Sigmoid colon (tissue), 7 donors: ENCODE data around the gene PPM1M. TPM values are rescaled to one million over a fixed set of nuclear protein-coding genes. Genes with fewer than 3 reads are reported as not detected.

Experiments used
- DNase-seq: peaks from one replicate; pipeline ENCODE4 v3.0.0-alpha.2; 2019
- H3K27ac ChIP-seq, 4 donors: fragments of 200-600 bp; sonication (generic); one replicate each; pipeline ENCODE4 v1.5.1; 2016 to 2019; ENCODE audit warnings: mild to moderate bottlenecking in 1 of 4
- H3K27me3 ChIP-seq, 3 donors: fragments of 200-600 bp; sonication (generic); one replicate each; pipeline ENCODE4 v1.5.1; 2019; ENCODE audit warnings: mild to moderate bottlenecking in 1 of 3
- H3K36me3 ChIP-seq, 4 donors: fragments of 200-600 bp; sonication (generic); one replicate each; pipeline ENCODE4 v1.5.1; 2016 to 2019
- H3K4me1 ChIP-seq, 4 donors: fragments of 200-600 bp; sonication (generic); one replicate each; pipeline ENCODE4 v1.5.1; 2017 to 2019
- H3K4me3 ChIP-seq, 4 donors: fragments of 200-600 bp; sonication (generic); one replicate each; pipeline ENCODE4 v1.5.1; 2017 to 2019; ENCODE audit warnings: mild to moderate bottlenecking in 2 of 4, moderate library complexity in 1 of 4
- H3K9me3 ChIP-seq, 4 donors: fragments of 200-600 bp in 3 of 4; sonication (generic) in 3 of 4; one replicate each; pipeline versions ENCODE4 v1.5.1 to v1.6.1; 2013 to 2019
- CTCF ChIP-seq, 4 experiments: fragments of 450-650 bp in 3 of 4; fragments of 200-600 bp in 1 of 4; IDR thresholded peaks; one replicate each; pipeline ENCODE4 v1.5.1; 2016 to 2019; ENCODE audit warnings: antibody characterized with exemption in 4 of 4, mild to moderate bottlenecking in 3 of 4, moderate library complexity in 2 of 4
- EP300 ChIP-seq, 4 donors: sonication (generic); formaldehyde crosslinking; IDR thresholded peaks; one replicate each; pipeline ENCODE4 v1.6.1; 2017; ENCODE audit warnings: antibody characterized with exemption in 4 of 4
- POLR2A ChIP-seq, 2 donors: fragments of 450-650 bp; IDR thresholded peaks; one replicate each; pipeline ENCODE4 v1.6.1; 2016; ENCODE audit warnings: antibody characterized with exemption in 2 of 2, mild to moderate bottlenecking in 2 of 2, moderate library complexity in 2 of 2
- POLR2AphosphoS5 ChIP-seq, 4 donors: sonication (generic); formaldehyde crosslinking; IDR thresholded peaks; one replicate each; pipeline ENCODE4 v1.6.1; 2017; ENCODE audit warnings: antibody characterized with exemption in 4 of 4
- WGBS, 2 donors: extraction: QIAGEN DNeasy Blood & Tissue Kit; methylation state at CpG; one replicate each; pipeline ENCODE4 v1.1.7; 2013; 5-methylcytosine and 5-hydroxymethylcytosine counted together
- intact Hi-C: fragments of 100-400 bp; cut with DNase I; formaldehyde crosslinking; loops from one replicate; pipeline ENCODE4 v1.15.1; 2023
- polyA plus RNA-seq, 3 donors: library from polyadenylated mRNA; stranded (reverse); fragments of 200-250 nt; gene quantifications; one replicate each; pipeline ENCODE4 v1.2.3, GENCODE V29; 2013
- total RNA-seq, 4 donors: library from RNA; depleted of rRNA; stranded (reverse); fragments of >200 nt; gene quantifications; one replicate each; pipeline ENCODE4 v1.1.0, GENCODE V29; 2016
- donor health status: healthy with polysubstance abuse.
- donor health status: Bipolar disorder and iron deficiency.
- donor health status: healthy.

Gene PPM1M
- total and polyA plus RNA-seq, 7 donors, result 5.8 to 28.2 (median 21.7) TPM

GRCh38 chr3:52277071-52277964, 31.8 kb downstream of the PPM1M start:
- no peaks in the 10 kb centered on the region for H3K9me3 ChIP-seq
- intact Hi-C loops, result loop anchor here (10.0 kb wide), 1 partner anchor 407 kb away; the partner anchor contains the start of genes GNL3 and PBRM1
- peak overlapping the region; percentile 94 to 99 (median 96) for H3K27ac ChIP-seq
- peaks cover 0 to 63% (median 61%) of the 10 kb centered on the region in 4 donors for H3K4me1 ChIP-seq
- WGBS, 2 donors, result 0 to 1% methylated on average over 28 of the region's 28 CpGs
- TF ChIP-seq CTCF (IDR thresholded peaks at IDR 0.05) (no peak), POLR2AphosphoS5 (IDR thresholded peaks at IDR 0.05) (peak; percentile 27 to 80 (median 71)), EP300 (IDR thresholded peaks at IDR 0.05) (no peak), POLR2A (IDR thresholded peaks at IDR 0.05) (peak in 1 of 2 donors; percentile 43)
- H3K4me3 ChIP-seq, result peak overlapping the region; percentile 61 to 89 (median 83)
- H3K27me3 ChIP-seq, result no peaks in the 10 kb centered on the region
- DNase-seq, result peak; percentile 90
- H3K36me3 ChIP-seq, result peaks cover 0 to 13% (median 3%) of the 10 kb centered on the region in 4 donors

- peaks cover 0 to 56% (median 53%) of the 10 kb centered on the region in 4 donors for H3K4me1 ChIP-seq
- no peaks in the 10 kb centered on the region for H3K27me3 ChIP-seq
- TF ChIP-seq CTCF (IDR thresholded peaks at IDR 0.05) (peak in 3 of 4 experiments; percentile 23 to 49 (median 45)), EP300 (IDR thresholded peaks at IDR 0.05) (no peak), POLR2A (IDR thresholded peaks at IDR 0.05) (no peak), POLR2AphosphoS5 (IDR thresholded peaks at IDR 0.05) (peak in 1 of 4 donors; percentile 4)
- peak overlapping the region; percentile 61 to 89 (median 83) for H3K4me3 ChIP-seq
- 0% methylated on average over 54 of the region's 54 CpGs for WGBS, 2 donors
- intact Hi-C loops, result loop anchor here (2.0 to 10.0 kb wide), 2 partner anchors 39 to 407 kb away; partner anchors contain the start of genes GNL3, PBRM1 and TWF2
- H3K9me3 ChIP-seq, result no peaks in the 10 kb centered on the region
- H3K27ac ChIP-seq, result peak overlapping the region; percentile 94 to 99 (median 96)
- peaks cover 0 to 9% (median 1%) of the 10 kb centered on the region in 4 donors for H3K36me3 ChIP-seq
- DNase-seq, result peak; percentile 83
Observed at GRCh38 chr3:52277972-52278509, 32.5 kb downstream of the PPM1M start.

GRCh38 chr3:52278510-52279069, 33.0 kb downstream of the PPM1M start, which contains the start of gene WDR82:
Gene WDR82, minus strand, starts transcription at chr3:52278649. Its CDS starts 288 bp downstream, at chr3:52278361.
- H3K27ac ChIP-seq, result peak within 1 kb of the TSS; percentile 94 to 99 (median 96)
- H3K27me3 ChIP-seq, result no peaks in the 10 kb centered on the region
- H3K36me3 ChIP-seq, result peaks cover 0 to 7% (median 1%) of the 10 kb centered on the region in 4 donors
- peak within 1 kb of the TSS; percentile 61 to 89 (median 83) for H3K4me3 ChIP-seq
- DNase-seq, result peak; percentile 99
- 1% methylated on average over 58 of the region's 58 CpGs for WGBS, 2 donors
- TF ChIP-seq POLR2AphosphoS5 (IDR thresholded peaks at IDR 0.05) (peak; percentile 93 to 97 (median 95)), EP300 (IDR thresholded peaks at IDR 0.05) (peak in 1 of 4 donors; percentile 44), CTCF (IDR thresholded peaks at IDR 0.05) (peak in 3 of 4 experiments; percentile 26 to 51 (median 29)), POLR2A (IDR thresholded peaks at IDR 0.05) (peak; percentile 53 to 63)
- H3K4me1 ChIP-seq, result peaks cover 0 to 53% (median 51%) of the 10 kb centered on the region in 4 donors
- no peaks in the 10 kb centered on the region for H3K9me3 ChIP-seq
- intact Hi-C loops, result loop anchor here (2.0 to 10.0 kb wide), 2 partner anchors 40 to 406 kb away; partner anchors contain the start of genes GNL3, PBRM1 and TWF2

GRCh38 chr3:52279596-52279995, 34.0 kb downstream of the PPM1M start:
- WGBS, 2 donors, result 49 to 53% methylated on average over 2 of the region's 2 CpGs
- no peak for DNase-seq
- no peaks in the 10 kb centered on the region for H3K27me3 ChIP-seq
- H3K27ac ChIP-seq, result peak overlapping the region; percentile 94 to 99 (median 96)
- H3K4me3 ChIP-seq, result peak overlapping the region in 3 of 4 donors; percentile 81 to 89 (median 85)
- H3K9me3 ChIP-seq, result no peaks in the 10 kb centered on the region
- TF ChIP-seq CTCF (IDR thresholded peaks at IDR 0.05), result no peak
- no peak for TF ChIP-seq POLR2A (IDR thresholded peaks at IDR 0.05)
- no peak for TF ChIP-seq POLR2AphosphoS5 (IDR thresholded peaks at IDR 0.05)
- no peak for TF ChIP-seq EP300 (IDR thresholded peaks at IDR 0.05)
- peaks cover 0 to 44% (median 41%) of the 10 kb centered on the region in 4 donors for H3K4me1 ChIP-seq
- intact Hi-C loops, result loop anchor here (2.0 to 10.0 kb wide), 2 partner anchors 41 to 405 kb away; partner anchors contain the start of genes GNL3, PBRM1 and TWF2
- peaks cover 0 to 7% (median 1%) of the 10 kb centered on the region in 4 donors for H3K36me3 ChIP-seq
